HG03060 (cell line): ENCODE data around the gene PHYHIPL.
"Not testable (repeated sequence)": the region's sequence is repeated elsewhere in the genome, so short reads cannot be mapped to it uniquely, and the experiment has no call there.

Experiments used
- ATAC-seq: cut with Tn5 transposase; IDR thresholded peaks from one replicate; pipeline ENCODE4 v1.9.1; 2021; ENCODE audit warnings: low read depth, moderate number of reproducible peaks; ENCODE audit not compliant: unreplicated experiment

The PHYHIPL gene

DNA sequence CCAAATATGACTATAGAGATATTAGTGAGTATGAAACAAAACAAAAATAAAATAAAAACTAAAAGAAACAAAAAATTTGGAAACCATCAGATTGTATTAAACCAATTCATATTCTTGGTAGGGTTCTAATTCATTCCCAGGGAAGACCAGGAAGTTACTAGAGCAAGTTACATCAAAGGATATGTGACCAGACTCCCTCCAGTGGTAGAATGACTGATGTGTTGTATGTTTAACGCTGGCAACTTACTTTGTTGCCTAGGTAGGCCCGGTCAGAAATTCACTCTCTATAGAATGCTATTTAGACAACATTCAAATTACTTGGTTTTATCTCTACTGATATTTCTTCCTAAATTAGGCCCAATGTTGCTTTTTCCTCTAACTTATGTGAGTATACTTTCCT is 5.2 kb downstream of the PHYHIPL start:
- ATAC-seq, result no peak

DNA sequence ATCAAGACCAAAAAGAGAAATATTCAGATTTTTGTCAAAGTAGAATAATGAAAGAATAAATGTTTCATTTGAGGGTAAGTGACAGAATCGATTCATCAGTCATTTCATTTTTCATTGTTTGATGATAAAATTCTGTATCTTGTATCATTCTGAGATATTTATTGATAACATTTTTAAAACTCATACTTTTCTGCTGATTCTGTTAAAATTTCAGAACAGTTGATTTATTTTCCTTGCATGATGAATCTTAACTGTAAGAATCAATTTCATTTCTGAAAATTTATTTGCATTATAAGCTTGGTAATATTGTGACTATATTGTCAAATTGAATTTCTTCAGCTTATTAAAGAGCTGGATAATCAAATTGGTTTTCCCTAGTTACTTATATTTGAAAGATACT is 13.9 kb downstream of the PHYHIPL start:
- no peak for ATAC-seq

DNA sequence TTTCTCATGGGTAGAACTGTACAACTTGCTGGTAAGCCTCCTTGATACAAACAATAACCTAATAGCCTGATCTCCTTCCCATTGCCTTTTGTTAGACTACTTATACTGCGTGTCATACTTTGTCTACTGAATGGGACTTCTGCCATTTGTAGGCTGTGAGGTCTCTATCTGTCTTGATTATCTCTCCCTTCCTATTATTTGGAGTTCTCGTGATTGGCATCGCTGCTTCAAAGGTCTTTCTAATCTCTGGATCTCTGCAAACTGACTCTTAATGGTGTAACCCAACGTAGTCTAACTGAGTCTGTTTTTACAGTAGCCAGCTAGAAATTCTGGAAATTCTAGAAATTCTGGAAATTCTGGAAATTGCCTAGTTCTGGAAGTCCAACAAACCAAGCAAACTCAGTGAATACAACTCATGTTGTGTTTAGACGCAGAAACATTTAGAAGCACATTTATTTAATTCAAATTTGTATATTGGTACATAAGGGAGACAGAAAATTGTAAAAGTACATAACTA is 29.8 kb downstream of the PHYHIPL start:
- ATAC-seq, result no peak

DNA sequence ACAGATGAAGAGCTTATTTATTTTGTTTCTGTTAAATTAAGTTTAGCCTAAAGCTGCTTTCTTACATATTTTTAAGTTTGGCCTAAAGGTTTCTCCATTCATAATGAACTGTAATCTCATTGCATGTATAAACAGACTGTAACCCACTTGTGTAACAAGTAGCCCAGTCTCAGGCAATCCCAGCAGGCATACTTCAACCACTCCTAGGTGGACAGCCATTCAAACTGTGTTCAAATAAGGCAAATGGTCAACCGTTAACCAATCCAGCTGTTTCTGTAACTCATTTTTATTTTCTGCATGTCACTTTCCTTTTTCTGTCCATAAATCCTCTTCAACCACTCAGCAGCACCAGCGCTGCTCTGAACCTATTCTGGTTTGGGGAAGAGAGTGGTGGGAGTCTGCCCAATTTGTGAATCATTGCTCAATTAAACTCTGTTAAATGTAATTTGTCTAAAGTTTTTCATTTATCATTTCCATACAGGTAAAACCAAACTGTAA is 35.9 kb downstream of the PHYHIPL start:
- ATAC-seq, result no peak

DNA sequence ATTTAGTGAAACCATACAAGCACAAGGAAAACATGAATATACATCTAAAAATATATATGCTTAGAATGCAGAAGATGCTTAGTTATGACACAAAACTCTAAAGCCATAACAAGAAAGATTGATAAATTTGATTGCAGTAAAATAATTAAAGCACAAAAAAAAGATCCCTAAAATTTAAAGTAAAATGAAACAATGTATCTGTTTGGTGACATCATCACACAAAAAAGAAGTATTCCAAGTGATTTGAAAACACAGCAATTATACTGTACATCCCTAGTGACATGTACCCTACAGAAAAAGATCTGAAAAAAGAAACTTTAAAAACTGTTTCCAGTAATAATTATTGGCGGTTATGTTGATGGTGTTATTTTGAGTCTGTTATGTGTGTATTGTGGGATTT is 37.7 kb downstream of the PHYHIPL start:
- no peak for ATAC-seq

DNA sequence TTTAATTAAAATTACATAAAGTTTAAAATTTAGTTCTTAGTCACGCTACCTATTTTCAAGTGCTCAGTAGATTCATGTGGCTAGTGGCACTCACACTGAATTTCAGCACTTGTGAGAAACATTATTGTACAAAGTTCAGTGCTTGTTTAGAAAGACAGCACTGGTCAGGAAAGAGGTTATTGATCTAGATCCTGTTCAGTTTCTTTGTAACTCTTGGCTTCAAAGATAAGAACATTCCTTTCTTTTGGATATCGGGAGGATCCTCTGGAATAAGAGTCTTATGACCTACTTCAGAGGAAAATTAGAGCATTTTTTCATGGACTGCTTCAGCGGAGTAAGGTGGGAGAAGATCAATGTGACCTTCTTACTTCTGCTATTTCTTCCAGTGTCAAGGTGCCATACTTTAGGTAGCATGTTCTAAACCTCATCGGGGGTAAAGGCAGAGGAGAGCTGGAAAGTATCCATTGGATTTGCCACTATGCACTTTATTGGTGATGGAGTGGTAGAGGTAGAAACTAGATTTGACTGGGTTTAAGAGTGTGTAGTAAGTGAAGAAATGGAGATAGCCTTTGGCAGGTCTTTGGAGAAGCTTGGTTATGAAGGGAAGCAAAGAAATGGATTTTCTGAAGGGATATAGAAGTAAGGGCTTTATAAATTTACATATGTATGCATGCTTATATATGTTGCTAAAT is 39.9 kb downstream of the PHYHIPL start:
- ATAC-seq, result no peak

DNA sequence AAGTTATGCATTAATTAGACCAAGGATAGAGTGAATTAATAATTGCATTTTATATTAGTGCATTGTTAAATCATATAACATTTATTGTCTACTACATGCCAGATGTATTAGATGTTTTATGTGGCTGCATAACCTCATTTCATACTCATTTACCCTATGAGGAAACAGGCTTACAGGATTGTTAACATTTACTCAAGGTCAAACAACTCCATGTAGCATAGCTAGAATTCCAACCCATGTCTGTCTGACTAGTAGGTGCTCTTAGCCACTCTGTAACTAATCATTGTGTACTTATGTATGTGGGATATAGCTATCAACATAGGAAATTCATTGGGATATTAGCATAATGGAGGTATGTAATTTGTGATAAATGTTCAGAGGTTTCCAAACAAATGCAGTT is 46.3 kb downstream of the PHYHIPL start:
- no peak for ATAC-seq

DNA sequence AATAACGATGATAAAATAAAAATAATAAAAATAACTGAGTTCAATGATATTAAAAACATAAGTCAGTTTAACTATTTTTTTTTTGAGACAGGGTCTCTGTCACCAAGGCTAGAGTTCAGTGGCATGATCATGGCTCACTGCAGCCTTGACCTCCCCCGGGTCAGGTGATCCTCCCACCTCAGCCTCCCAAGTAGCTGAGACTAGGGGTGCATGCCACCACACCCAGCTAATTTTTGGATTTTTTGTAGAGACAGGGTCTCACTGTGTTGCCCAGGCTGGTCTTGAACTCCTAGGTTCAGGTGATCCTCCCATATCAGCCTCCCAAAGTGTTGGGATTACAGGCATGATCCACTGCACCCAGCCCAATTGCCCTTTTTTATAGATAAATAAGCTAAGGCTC is 47.2 kb downstream of the PHYHIPL start:
- not testable (repeated sequence) for ATAC-seq

DNA sequence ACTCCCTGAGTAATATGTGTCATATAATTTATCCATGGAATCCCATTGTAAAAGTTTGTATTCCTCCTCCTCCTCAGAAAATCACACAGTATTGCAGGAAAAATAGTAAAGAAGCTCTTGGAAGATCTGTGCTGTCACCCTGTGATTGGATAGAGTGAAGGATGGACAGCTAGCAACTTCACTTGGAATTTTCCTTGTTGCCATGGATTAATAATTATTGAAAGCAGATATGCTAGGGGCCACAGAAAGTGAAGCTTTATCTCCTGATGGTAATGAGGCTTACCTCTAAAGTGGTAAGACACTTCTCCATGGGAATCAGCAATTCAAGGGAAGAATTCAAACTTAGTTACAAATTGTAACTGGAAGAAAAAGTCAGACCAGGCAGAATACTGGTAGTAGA is 48.8 kb downstream of the PHYHIPL start:
- no peak for ATAC-seq

DNA sequence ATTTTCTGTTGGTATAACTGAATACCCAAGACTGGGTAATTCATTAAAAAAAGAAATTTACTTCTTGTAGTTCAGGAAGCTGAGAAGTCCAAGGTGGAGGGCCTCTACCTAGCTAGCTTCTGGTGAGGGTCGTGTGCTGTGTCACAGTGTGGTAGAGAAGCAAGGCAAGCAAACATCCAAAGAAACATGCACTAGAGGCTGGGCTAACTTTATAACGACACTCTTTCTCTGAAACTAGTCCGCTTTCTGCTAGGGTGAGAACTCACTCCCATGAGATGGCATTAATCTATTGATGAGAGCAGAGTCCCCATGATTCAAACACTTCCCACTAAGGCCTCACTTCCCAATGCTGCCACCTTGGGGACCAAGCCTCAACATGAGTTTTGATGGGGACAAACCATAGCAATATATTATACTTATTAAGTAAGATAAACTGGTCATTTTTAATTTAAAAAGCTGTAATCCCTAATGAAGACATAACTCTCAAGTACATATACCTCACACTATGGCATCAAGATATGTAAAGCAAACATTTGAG is 50.8 kb downstream of the PHYHIPL start:
- no peak for ATAC-seq

DNA sequence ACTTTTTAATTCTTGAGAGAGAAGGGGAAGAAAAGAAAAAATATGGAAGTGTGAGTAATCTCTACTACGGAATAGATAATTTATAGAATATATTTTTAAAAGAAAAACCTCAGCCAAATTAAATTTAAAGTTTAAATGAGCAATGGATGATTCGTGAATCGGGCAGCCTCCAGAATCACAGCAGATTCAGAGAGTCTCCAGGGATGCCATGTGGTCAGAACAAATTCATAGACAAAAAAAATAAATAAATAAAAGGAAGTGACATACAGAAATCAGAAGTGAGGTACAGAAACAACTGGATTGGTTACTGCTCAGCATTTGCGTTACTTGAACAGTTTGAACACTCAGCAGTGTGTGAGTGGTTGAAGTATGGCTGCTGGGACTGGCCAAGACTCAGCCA is 53.0 kb downstream of the PHYHIPL start:
- no peak for ATAC-seq

DNA sequence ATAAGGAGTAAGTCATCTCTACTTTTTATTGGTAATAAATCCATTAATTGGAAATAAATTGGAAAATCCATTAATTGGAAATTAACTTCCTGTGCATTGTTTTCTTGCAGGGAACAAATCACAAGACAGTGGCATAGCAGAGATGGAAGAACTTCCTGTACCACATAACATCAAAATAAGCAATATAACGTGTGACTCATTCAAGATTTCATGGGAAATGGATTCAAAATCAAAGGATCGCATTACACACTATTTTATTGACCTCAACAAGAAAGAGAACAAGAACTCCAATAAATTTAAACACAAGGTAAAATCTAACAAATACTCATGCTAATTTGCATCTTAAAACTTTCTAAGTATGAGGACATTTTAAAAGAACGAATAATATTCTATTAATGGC is 57.8 kb downstream of the PHYHIPL start:
- ATAC-seq, result no peak

DNA sequence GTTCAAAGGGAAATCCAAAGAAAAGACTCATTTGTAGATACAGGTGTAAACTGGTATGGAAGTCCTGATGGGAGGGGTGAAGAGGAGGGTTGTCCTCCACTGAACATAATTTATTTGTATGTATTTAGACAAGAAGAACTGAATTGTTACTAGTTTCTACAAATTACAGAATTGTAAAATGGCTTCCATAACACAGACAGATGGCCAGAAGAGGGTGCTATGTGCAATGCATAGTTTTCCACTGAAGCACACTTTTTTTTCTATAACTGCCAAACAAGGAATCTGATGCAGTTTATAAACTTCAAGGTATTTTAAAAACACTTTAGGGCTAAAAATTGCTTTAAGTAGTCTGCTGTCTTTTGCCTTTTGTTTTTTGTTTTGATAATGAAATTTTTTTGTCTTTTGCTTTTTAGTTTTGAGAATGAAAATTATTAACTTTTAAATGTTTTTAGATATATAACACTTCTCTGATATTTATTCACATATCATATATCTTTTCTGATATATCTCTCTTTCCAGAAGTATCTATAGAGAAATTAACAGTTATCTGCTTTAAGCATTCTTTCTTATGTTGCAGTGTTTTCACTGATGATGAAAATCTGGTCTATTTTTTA is 58.5 kb downstream of the PHYHIPL start:
- no peak for ATAC-seq

DNA sequence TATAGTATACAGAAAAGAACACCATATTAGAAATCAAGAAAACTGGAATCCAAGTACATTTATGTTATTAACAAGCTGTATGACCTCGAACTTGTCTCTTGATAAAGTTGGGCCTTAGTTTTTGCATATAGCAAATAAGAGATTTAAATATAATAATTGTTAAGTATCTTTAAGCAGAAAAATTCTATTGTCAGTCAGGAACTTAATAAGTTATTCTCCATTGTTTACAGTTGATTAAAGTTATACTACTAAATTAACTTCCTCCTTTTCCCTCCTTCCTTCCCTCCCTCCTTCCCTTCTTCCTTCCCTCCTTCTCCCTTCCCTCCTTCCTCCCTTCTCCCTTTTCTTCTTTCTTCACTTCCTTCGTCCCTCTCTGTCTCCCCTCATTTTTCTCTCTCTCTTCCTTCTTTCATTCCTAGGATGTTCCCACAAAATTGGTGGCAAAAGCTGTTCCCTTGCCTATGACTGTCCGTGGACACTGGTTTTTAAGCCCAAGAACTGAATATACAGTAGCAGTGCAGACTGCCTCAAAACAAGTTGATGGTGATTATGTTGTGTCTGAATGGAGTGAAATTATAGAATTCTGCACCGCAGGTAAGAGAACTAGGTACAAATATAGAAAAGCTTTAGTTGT is 59.7 kb downstream of the PHYHIPL start:
- ATAC-seq, result no peak

DNA sequence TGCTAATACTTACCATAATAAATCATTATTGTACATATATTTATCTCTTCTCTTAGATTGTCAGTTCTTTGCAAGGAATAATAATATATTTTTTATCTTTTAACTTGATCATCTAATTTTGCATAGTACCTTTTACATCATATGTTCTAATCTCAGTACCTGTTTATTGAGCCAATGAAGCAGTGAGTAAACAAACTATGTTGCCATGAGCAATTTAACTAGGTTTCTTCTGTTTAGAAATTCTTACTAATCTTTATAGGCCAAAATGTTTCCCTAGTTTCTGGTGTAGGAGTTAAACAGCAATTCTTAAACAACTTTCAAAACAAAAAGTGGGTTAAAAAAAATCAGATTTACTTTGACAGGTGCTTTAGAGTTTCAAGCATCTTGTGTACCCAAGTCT is 61.3 kb downstream of the PHYHIPL start:
- ATAC-seq, result no peak

DNA sequence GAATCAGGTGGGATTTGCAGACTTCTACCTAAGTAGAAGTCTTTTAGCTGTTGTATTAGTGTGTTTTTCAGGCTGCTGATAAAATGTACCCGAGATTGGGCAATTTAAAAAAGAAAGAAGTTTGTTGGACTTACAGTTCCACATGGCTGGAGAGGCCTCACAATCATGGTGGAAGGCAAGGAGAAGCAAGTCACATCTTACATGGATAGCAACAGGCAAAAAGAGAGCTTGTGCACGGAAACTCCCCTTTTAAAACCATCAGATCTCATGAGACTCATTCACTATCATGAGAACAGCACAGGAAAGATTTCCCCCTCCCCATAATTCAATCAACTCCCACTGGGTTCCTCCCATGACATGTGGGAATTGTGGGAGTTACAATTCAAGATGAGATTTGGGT is 62.7 kb downstream of the PHYHIPL start:
- not testable (repeated sequence) for ATAC-seq

DNA sequence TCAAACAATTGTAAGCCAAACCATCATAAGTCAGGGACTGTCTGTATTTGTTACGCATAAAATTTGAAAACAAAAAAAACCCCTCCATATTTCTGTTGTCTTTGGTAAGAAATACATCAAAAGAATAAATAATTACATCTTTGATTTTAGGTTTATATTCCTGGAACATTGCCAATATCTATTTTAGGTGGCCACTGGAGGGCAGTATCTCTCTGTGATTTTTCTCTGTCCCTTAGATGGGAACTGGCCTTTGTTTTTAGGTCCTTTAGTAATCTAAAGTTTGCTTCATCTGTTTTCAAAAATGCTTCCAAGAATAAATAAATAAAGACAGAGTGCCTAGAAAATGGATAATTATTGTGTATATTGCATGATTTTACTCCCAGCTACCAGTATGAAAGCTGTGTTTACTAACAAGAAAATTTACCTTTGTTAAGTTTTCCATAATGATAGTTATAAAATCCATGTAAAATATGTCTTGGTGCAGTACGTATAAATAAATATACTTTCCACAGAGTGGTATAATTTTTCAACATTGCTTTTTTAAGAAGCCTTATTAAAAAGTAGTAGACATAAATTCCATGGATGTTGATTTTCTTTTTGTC is 64.2 kb downstream of the PHYHIPL start:
- ATAC-seq, result no peak

DNA sequence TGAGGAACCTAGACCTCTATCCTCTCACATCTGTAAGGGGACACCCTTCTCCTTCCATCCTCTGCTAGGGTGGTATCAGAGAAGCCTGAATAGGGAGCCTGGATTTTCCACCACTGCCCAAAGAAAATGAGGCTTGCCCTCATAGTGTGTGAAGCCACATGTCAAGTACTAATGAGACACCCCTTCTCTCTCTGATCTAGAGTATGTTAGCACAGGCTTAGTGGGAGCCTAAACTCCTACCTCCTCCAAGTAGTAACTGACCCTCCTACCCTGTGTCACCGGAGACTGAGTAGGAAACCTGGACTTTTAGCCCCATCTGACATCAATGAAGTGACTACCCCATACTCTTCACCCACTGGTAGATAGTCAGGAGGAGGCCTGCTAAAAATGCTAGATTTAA is 65.6 kb downstream of the PHYHIPL start:
- no peak for ATAC-seq

DNA sequence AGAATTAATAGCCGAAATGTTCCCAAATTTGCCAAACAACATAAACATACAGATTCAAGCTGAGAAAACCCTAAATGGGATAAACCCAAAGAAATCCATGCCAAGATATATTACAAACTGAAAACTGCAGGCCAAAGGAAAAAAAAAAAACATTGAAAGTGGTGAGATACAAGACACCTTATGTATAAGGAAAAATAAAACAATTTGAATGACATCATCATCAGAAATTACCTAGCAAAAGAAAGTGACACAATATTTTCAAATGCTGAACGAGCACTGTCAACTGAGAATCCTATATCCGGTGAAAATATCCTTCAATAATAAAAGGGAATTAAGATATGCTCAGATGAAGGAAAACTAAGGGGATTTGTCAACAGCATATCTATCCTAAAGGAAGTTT is 66.5 kb downstream of the PHYHIPL start:
- no peak for ATAC-seq

DNA sequence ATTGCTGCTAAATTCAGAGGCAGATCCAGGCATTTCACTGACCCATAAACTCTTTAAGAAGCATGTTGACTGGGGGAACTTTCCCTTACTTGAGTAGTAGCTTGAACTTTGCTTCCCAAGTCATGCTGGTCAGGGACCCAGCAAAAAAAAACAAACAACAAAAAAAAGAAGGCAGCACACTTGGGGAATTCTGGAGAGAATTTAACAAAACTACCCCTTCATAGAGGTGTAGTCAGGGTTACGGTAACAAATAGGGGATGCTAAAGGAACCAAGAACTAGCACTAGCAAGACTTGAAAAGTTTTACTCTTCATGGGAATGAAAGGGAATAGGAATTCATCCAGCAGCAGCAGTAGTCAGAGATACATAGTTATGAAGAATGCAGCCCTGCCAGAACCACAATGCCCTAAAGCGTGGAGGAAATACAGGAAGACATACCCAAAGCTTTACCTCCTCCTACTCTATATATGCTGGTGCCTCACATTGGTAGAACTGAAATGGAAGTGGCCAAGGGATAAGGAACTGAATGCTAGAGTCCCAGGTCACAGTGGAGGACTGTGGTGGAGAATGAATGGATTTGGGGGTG is 67.3 kb downstream of the PHYHIPL start:
- no peak for ATAC-seq

DNA sequence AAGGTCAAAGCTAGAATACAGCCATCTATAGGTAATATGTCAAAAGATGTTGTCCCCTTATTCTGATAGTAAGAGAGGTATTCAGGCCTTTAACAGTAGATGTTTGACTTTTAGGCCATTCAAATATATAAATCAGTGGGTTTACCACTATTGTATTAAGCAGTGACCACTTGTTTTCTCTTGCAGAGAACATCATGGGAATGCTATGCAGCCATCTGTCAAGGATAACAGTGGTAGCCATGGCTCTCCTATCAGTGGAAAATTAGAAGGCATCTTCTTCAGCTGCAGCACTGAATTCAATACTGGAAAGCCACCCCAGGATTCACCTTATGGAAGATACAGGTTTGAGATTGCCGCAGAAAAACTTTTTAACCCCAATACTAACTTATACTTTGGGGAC is 68.4 kb downstream of the PHYHIPL start:
- no peak for ATAC-seq
